Adrenal gland (tissue), 5 donors: ENCODE data around the gene SUMO4.

Source experiments
- POLR2A ChIP-seq, 2 donors: fragments of 450-650 bp; IDR thresholded peaks; one replicate each; pipeline ENCODE4 v1.6.1; 2017; ENCODE audit warnings: antibody characterized with exemption in 2 of 2, mild to moderate bottlenecking in 2 of 2, moderate library complexity in 1 of 2
- TF ChIP-seq, protein P1 (sequence below), 6 experiments: fragments of 450-650 bp in 4 of 6; fragments of 200-600 bp in 2 of 6; sonication (generic) in 1 of 6; IDR thresholded peaks; 1 replicate in 5 of 6; 2 replicates in 1 of 6; pipeline versions ENCODE4 v1.5.1 to v1.8.0; 2016 to 2021; ENCODE audit warnings: antibody characterized with exemption in 6 of 6, mild to moderate bottlenecking in 2 of 6, moderate library complexity in 1 of 6
- donor health status: DM: no; HTN: no; CAD: no.

DNA sequence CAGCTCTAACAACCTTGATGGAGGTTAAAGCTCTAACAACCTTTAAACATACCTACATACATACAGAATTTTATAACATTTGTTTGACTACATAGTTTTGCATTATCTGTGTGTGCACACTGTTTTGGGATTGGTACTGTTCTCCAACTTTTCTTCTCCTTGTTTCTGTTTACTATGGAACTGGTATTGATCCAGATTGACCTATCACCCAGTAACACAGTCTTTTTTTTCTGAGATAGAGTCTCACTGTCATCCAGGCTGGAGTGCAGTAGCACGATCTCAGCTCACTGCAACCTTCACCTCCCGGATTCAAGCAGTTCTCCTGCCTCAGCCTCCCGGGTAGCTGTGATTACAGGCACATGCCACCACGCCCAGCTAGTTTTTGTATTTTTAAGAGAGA, 16.7 kb upstream of the SUMO4 start:
- TF ChIP-seq, protein P1, sequence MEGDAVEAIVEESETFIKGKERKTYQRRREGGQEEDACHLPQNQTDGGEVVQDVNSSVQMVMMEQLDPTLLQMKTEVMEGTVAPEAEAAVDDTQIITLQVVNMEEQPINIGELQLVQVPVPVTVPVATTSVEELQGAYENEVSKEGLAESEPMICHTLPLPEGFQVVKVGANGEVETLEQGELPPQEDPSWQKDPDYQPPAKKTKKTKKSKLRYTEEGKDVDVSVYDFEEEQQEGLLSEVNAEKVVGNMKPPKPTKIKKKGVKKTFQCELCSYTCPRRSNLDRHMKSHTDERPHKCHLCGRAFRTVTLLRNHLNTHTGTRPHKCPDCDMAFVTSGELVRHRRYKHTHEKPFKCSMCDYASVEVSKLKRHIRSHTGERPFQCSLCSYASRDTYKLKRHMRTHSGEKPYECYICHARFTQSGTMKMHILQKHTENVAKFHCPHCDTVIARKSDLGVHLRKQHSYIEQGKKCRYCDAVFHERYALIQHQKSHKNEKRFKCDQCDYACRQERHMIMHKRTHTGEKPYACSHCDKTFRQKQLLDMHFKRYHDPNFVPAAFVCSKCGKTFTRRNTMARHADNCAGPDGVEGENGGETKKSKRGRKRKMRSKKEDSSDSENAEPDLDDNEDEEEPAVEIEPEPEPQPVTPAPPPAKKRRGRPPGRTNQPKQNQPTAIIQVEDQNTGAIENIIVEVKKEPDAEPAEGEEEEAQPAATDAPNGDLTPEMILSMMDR (IDR thresholded peaks at IDR 0.05), result no peak
- no peak for TF ChIP-seq POLR2A (IDR thresholded peaks at IDR 0.05)
